ENCODE data around the gene ITGB2. TPM values are rescaled to one million over a fixed set of nuclear protein-coding genes. Genes with fewer than 3 reads are reported as not detected.

ITGB2 gene
- polyA plus RNA-seq, 1 of the 3 experiments (the other 2 are of a cell fraction): 0.77 TPM

- ChIA-PET POLR2A (no interaction called here), CTCF (interaction anchor here (1.0 to 16.8 kb wide), 5 partner anchors 9 to 186 kb away, joined by 3 to 357 read pairs (median 6); no protein-coding TSS in a partner anchor)
- Histone ChIP-seq H3K9me3 (no peaks in the 10 kb centered on the region), H3K4me3 (ENCODE audit: low read depth in 2 of 2, low read length in 1 of 2) (no peak overlapping the region), H2AFZ (ENCODE audit: low read depth) (no peak overlapping the region), H3K27me3 (ENCODE audit: insufficient read depth) (no peaks in the 10 kb centered on the region), H3K9ac (no peak overlapping the region), H3K27ac (ENCODE audit: low read depth in 2 of 2, low read length in 1 of 2) (no peak overlapping the region), H4K20me1 (ENCODE audit: insufficient read depth) (peaks cover 13% of the 10 kb centered on the region), H3K4me1 (ENCODE audit: control insufficient read depth in 1 of 2, insufficient read depth in 2 of 2, low read depth in 1 of 2, low read length in 1 of 2) (peaks cover 0 to 3% of the 10 kb centered on the region in 2 experiments; a peak in 1 of 4 replicates), H3F3A (replicated peaks; ENCODE audit: insufficient read depth) (no peaks in the 10 kb centered on the region), H3K4me2 (no peak overlapping the region), H3K9me2 (no peaks in the 10 kb centered on the region), H3K79me2 (ENCODE audit: insufficient read depth) (peaks cover 47% of the 10 kb centered on the region; the same call in 1 of the 2 replicates), H3K36me3 (replicated peaks in 1 of 2; ENCODE audit: control insufficient read depth in 1 of 2, insufficient read depth in 2 of 2, low read length in 1 of 2) (peaks cover 4 to 46% of the 10 kb centered on the region in 2 experiments)
- TF ChIP-seq NRF1 (IDR thresholded peaks at IDR 0.05; ENCODE audit: low read depth, low read length): no peak
- 100% methylated on average over 9 of the region's 25 CpGs for WGBS (ENCODE audit: low lambda C conversion rate)
- no peak for DNase-seq
Measured at GRCh38 chr21:44952929-44953627, 32.4 kb upstream of the ITGB2 start.

- Histone ChIP-seq H4K20me1 (ENCODE audit: insufficient read depth) (peaks cover 17% of the 10 kb centered on the region), H3K9me2 (no peaks in the 10 kb centered on the region), H3K36me3 (replicated peaks in 1 of 2; ENCODE audit: control insufficient read depth in 1 of 2, insufficient read depth in 2 of 2, low read length in 1 of 2) (peaks cover 4 to 49% of the 10 kb centered on the region in 2 experiments), H3K79me2 (ENCODE audit: insufficient read depth) (peaks cover 46% of the 10 kb centered on the region; the same call in 1 of the 2 replicates), H2AFZ (ENCODE audit: low read depth) (no peak overlapping the region), H3K9ac (no peak overlapping the region), H3K4me1 (ENCODE audit: control insufficient read depth in 1 of 2, insufficient read depth in 2 of 2, low read depth in 1 of 2, low read length in 1 of 2) (peaks cover 0 to 2% of the 10 kb centered on the region in 2 experiments; a peak in 1 of 4 replicates), H3K27me3 (ENCODE audit: insufficient read depth) (no peaks in the 10 kb centered on the region), H3K9me3 (no peaks in the 10 kb centered on the region), H3K4me2 (no peak overlapping the region), H3K27ac (ENCODE audit: low read depth in 2 of 2, low read length in 1 of 2) (no peak overlapping the region; a peak in 1 of 4 replicates), H3F3A (replicated peaks; ENCODE audit: insufficient read depth) (no peaks in the 10 kb centered on the region), H3K4me3 (ENCODE audit: low read depth in 2 of 2, low read length in 1 of 2) (no peak overlapping the region)
- no peak for TF ChIP-seq EZH2phosphoT487 (IDR thresholded peaks at IDR 0.05; ENCODE audit: borderline replicate concordance, low read depth)
- no peak for TF ChIP-seq CTCF (IDR thresholded peaks at IDR 0.05)
- no peak for TF ChIP-seq FOXM1 (IDR thresholded peaks at IDR 0.05; ENCODE audit: low read depth)
- no peak for TF ChIP-seq ELF1 (IDR thresholded peaks at IDR 0.05)
- TF ChIP-seq EP300 (IDR thresholded peaks at IDR 0.05; ENCODE audit: borderline replicate concordance in 1 of 2, low read depth in 1 of 2, low read length in 1 of 2): no peak
- no peak for TF ChIP-seq TEAD4 (IDR thresholded peaks at IDR 0.05; ENCODE audit: borderline replicate concordance, insufficient read depth)
- TF ChIP-seq JUND (IDR thresholded peaks at IDR 0.05): no peak
- no peak for TF ChIP-seq USF1 (IDR thresholded peaks at IDR 0.05; ENCODE audit: borderline replicate concordance, low read depth)
- no peak for TF ChIP-seq GABPA (IDR thresholded peaks at IDR 0.05; ENCODE audit: low read depth)
- TF ChIP-seq MAX (IDR thresholded peaks at IDR 0.05; ENCODE audit: low read depth): no peak
- TF ChIP-seq ZBTB33 (IDR thresholded peaks at IDR 0.05; ENCODE audit: borderline replicate concordance, low read depth): no peak
- no peak for TF ChIP-seq GATA2 (CRISPR knock-in tag; IDR thresholded peaks at IDR 0.05)
- no peak for TF ChIP-seq RAD21 (IDR thresholded peaks at IDR 0.05; ENCODE audit: low read length)
- no peak for TF ChIP-seq MXI1 (IDR thresholded peaks at IDR 0.05; ENCODE audit: low read depth, low read length)
- no peak for TF ChIP-seq FOSL2 (IDR thresholded peaks at IDR 0.05; ENCODE audit: borderline replicate concordance, low read depth)
- POLR2A ChIA-PET: no interaction called here
- CTCF ChIA-PET: interaction anchor here (0.7 to 16.8 kb wide), 7 partner anchors 9 to 186 kb away, joined by 3 to 357 read pairs (median 5); partner anchors contain the start of gene SLX9
- WGBS (ENCODE audit: low lambda C conversion rate): 100% methylated on average over 12 of the region's 24 CpGs
- DNase-seq: no peak
Measured at GRCh38 chr21:44952116-44952928, 31.6 kb upstream of the ITGB2 start.
